ENCODE results near the gene MTHFD2. TPM values are rescaled to one million over a fixed set of nuclear protein-coding genes. Genes with fewer than 3 reads are reported as not detected.

Gene MTHFD2
- total and polyA plus RNA-seq, 12 donors: 12.4 to 32.6 (median 19.0) TPM

GRCh38 chr2:74252862-74253261 is 54.4 kb downstream of the MTHFD2 start:
- H3K36me3 ChIP-seq: peaks cover 0 to 7% (median 0%) of the 10 kb centered on the region in 9 donors
- no peaks in the 10 kb centered on the region for H3K9me3 ChIP-seq
- intact Hi-C loops (cut with DNase I): loop anchor here in 2 of 10 donors (5.0 kb wide), 2 partner anchors 84 to 139 kb away; no protein-coding TSS in a partner anchor
- WGBS, 2 donors: 82 to 85% methylated on average over 9 of the region's 9 CpGs
- no peak overlapping the region for H3K27ac ChIP-seq
- ATAC-seq (no peak), DNase-seq (no peak)
- H3K4me3 ChIP-seq: no peak overlapping the region
- no peaks in the 10 kb centered on the region for H3K27me3 ChIP-seq
- peaks cover 0 to 11% (median 0%) of the 10 kb centered on the region in 9 donors for H3K4me1 ChIP-seq
- no peak for TF ChIP-seq CTCF (IDR thresholded peaks at IDR 0.05)

DNA sequence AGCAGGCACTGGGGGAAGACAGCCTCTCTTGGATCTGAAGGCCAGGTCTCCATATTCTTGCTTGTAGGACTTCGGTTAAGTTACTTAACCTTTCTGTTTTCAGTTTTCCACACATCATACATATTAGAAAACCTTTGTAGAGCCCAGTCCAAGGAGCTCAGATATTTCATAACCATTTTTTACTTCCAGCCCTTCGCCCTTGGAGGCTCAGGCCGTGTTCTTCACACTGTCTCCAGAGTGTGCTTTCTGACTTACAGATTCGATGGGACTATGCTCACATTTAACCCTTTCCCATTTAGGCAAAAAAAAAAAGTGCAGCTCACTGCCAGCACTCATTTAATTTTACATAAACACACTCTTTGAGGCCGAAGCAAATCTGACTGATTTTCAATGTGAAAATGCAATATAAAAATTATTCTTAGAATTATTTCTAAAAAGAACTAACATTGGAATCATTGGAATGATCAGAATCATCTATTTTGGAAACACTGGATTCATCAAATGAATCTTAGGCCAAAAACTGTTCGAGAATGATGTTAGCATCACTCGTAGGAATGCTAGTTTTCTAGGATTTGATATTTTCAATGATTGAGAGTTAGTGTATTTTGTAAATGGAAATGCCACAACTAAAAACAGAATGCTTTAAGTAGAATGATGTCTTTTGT is 55.0 kb downstream of the MTHFD2 start:
- no peak for TF ChIP-seq CTCF (IDR thresholded peaks at IDR 0.05)

GRCh38 chr2:74253971-74254310 is 55.5 kb downstream of the MTHFD2 start:
- Histone ChIP-seq H3K36me3 (peaks cover 0 to 9% (median 0%) of the 10 kb centered on the region in 9 donors), H3K27ac (peak overlapping the region in 4 of 10 donors; percentile 11 to 47 (median 29)), H3K4me3 (no peak overlapping the region), H3K4me1 (peaks cover 0 to 11% (median 0%) of the 10 kb centered on the region in 9 donors), H3K9me3 (no peaks in the 10 kb centered on the region), H3K27me3 (no peaks in the 10 kb centered on the region)
- TF ChIP-seq CTCF (IDR thresholded peaks at IDR 0.05): no peak
- DNase-seq (peak in 1 of 2 donors; percentile 31), ATAC-seq (peak in 7 of 8 donors; percentile 68 to 95 (median 90))
- WGBS, 2 donors: 47 to 58% methylated on average over 4 of the region's 4 CpGs
- intact Hi-C loops (cut with DNase I): loop anchor here in 2 of 10 donors (5.0 kb wide), 2 partner anchors 83 to 138 kb away; no protein-coding TSS in a partner anchor

More for the DNA sequence above, 55.0 kb downstream of the MTHFD2 start:
- peaks cover 0 to 6% (median 0%) of the 10 kb centered on the region in 9 donors for H3K36me3 ChIP-seq
- DNase-seq (no peak), ATAC-seq (no peak)
- peaks cover 0 to 11% (median 0%) of the 10 kb centered on the region in 9 donors for H3K4me1 ChIP-seq
- intact Hi-C loops (cut with DNase I): loop anchor here in 2 of 10 donors (5.0 kb wide), 2 partner anchors 84 to 139 kb away; no protein-coding TSS in a partner anchor
- H3K27me3 ChIP-seq: no peaks in the 10 kb centered on the region
- WGBS, 2 donors: 63 to 69% methylated on average over 7 of the region's 7 CpGs
- no peaks in the 10 kb centered on the region for H3K9me3 ChIP-seq
- H3K4me3 ChIP-seq: no peak overlapping the region
- H3K27ac ChIP-seq: peak overlapping the region in 1 of 10 donors; percentile 28

- Histone ChIP-seq H3K27me3 (no peaks in the 10 kb centered on the region), H3K27ac (no peak overlapping the region), H3K4me3 (no peak overlapping the region), H3K9me3 (no peaks in the 10 kb centered on the region), H3K4me1 (peaks cover 0 to 11% (median 0%) of the 10 kb centered on the region in 9 donors), H3K36me3 (peaks cover 0 to 10% (median 0%) of the 10 kb centered on the region in 9 donors)
- no peak for ATAC-seq
- TF ChIP-seq CTCF (IDR thresholded peaks at IDR 0.05): no peak
- intact Hi-C loops (cut with DNase I): loop anchor here in 1 of 10 donors (5.0 kb wide), 1 partner anchor 77 kb away; no protein-coding TSS in a partner anchor
- no peak for DNase-seq
- 83 to 84% methylated on average over 18 of the region's 18 CpGs for WGBS, 2 donors
These were observed 57.3 kb downstream of the MTHFD2 start for GRCh38 chr2:74255660-74256213.
